Stimulated activated CD8-positive, alpha-beta memory T cell treated with anti-CD3 and anti-CD28 coated beads, Interleukin-4, amount 100 ng/mL, for 24 hours (primary cell): Measurements from ENCODE around the gene CRIP2.
A peak's percentile ranks its signal among the peaks of the same experiment; 100 is the strongest.

Experiments used
- DNase-seq: peaks from one replicate; pipeline ENCODE4 v3.0.0-alpha.2; 2020; ENCODE audit warnings: low read depth

CRIP2 gene

GRCh38 chr14:105527826-105528585 lies 53.4 kb downstream of the CRIP2 start:
- peak; percentile 68 for DNase-seq

GRCh38 chr14:105528586-105529318 lies 54.1 kb downstream of the CRIP2 start:
- no peak for DNase-seq

- DNase-seq = no peak
Observed at GRCh38 chr14:105529319-105529568, 54.6 kb downstream of the CRIP2 start.
